Glutamatergic neuron (in vitro differentiated cells): ENCODE data around the gene ZNF444. TPM values are rescaled to one million over a fixed set of nuclear protein-coding genes. Genes with fewer than 3 reads are reported as not detected.
A peak's percentile ranks its signal among the peaks of the same experiment; 100 is the strongest.

Source experiments
- DNase-seq: peaks from one replicate; pipeline ENCODE4 v3.0.0; 2022
- H3K27ac Mint-ChIP-seq: one replicate; pipeline ENCODE4 v1.8.0; 2020; ENCODE audit warnings: mild to moderate bottlenecking, mixed read lengths, inconsistent platforms; ENCODE audit not compliant: unreplicated experiment
- H3K27me3 Mint-ChIP-seq: one replicate; pipeline ENCODE4 v1.8.0; 2020; ENCODE audit warnings: mild to moderate bottlenecking, moderate library complexity, mixed read lengths, inconsistent platforms; ENCODE audit not compliant: unreplicated experiment
- H3K36me3 Mint-ChIP-seq: one replicate; pipeline ENCODE4 v1.8.0; 2020; ENCODE audit warnings: mild to moderate bottlenecking, mixed read lengths, inconsistent platforms; ENCODE audit not compliant: unreplicated experiment
- H3K4me1 Mint-ChIP-seq: one replicate; pipeline ENCODE4 v1.8.0; 2020; ENCODE audit warnings: mild to moderate bottlenecking, low read depth, mixed read lengths, inconsistent platforms; ENCODE audit not compliant: unreplicated experiment
- H3K4me3 Mint-ChIP-seq: one replicate; pipeline ENCODE4 v1.8.0; 2020; ENCODE audit warnings: mild to moderate bottlenecking, mixed read lengths, inconsistent platforms; ENCODE audit not compliant: unreplicated experiment
- H3K9me3 Mint-ChIP-seq: one replicate; pipeline ENCODE4 v1.8.0; 2020; ENCODE audit warnings: mild to moderate bottlenecking, moderate library complexity, mixed read lengths, inconsistent platforms; ENCODE audit not compliant: unreplicated experiment
- CTCF ChIP-seq: fragments of 200-600 bp; sonication (generic); IDR thresholded peaks from one replicate; pipeline ENCODE4 v1.5.0; 2021; ENCODE audit not compliant: partially characterized antibody, unreplicated experiment
- total RNA-seq: library from RNA; stranded (reverse); fragmentation: NEBNext Ultra II Directional; extraction: Animal tissue kit (Norgen Biotek cat#: 25700); gene quantifications from one replicate; pipeline ENCODE4 v1.2.1, GENCODE V29; 2021; ENCODE audit not compliant: unreplicated experiment

Gene ZNF444
- total RNA-seq, 1 donor from 2014 or later, result 56.9 TPM

GRCh38 chr19:56115490-56115889 is 25.6 kb upstream of the ZNF444 start:
- Mint-ChIP-seq H3K27ac (peak overlapping the region; percentile 98), H3K4me3 (peak overlapping the region; percentile 46), H3K9me3 (peaks cover 13% of the 10 kb centered on the region), H3K36me3 (no peaks in the 10 kb centered on the region), H3K4me1 (peaks cover 56% of the 10 kb centered on the region), H3K27me3 (peaks cover 17% of the 10 kb centered on the region)
- no peak for DNase-seq
- TF ChIP-seq CTCF, result no peak

DNA sequence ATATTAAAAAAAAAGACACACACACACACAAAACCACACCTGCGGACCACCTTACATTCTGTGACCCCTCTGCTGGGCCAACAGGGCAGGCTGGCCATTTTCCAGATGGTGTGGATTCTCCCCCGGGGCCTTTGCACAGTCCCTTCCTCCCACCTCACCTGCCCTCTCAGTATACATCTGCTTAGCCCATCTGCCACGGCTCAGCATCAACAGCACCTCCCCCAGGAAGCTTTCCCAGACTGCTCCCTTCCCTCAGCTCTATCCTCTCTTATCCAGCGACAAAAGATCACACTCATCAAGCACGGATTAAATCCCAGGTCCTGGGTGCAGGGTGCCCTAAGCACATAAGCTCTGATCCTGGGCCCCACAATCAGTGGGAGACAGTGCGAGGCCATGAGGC is 24.5 kb upstream of the ZNF444 start:
- Mint-ChIP-seq H3K36me3 (no peaks in the 10 kb centered on the region), H3K4me1 (peaks cover 56% of the 10 kb centered on the region), H3K4me3 (peak overlapping the region; percentile 83), H3K9me3 (peaks cover 14% of the 10 kb centered on the region), H3K27me3 (peaks cover 18% of the 10 kb centered on the region), H3K27ac (peak overlapping the region; percentile 96)
- peak; percentile 75 for DNase-seq
- no peak for TF ChIP-seq CTCF

GRCh38 chr19:56117376-56117884 is 23.7 kb upstream of the ZNF444 start:
- peak; percentile 52 for DNase-seq
- Mint-ChIP-seq H3K27ac (peak overlapping the region; percentile 93), H3K27me3 (peaks cover 24% of the 10 kb centered on the region), H3K4me1 (peaks cover 56% of the 10 kb centered on the region), H3K36me3 (no peaks in the 10 kb centered on the region), H3K9me3 (peaks cover 18% of the 10 kb centered on the region), H3K4me3 (peak overlapping the region; percentile 81)
- TF ChIP-seq CTCF, result no peak

DNA sequence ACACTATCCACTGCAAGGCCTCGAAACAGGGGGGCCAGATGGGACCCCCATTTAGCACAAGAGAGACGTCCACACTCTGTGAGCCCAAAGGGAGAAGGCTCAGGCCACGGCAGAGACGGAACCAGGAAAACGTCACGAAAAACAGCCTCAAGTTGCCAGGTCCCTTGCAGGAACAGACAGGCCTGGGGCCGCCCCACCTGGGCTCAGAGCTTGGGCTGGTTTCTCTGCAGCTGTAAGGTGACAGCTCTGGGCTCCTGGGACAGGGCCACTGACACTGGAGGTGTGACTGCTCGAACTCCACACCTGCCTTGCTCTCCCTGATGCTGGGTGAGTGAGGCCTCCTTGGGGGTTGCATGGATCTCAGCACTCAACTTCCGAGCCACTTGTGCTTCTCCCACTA is 23.2 kb upstream of the ZNF444 start:
- H3K27me3 Mint-ChIP-seq, result peaks cover 24% of the 10 kb centered on the region
- DNase-seq, result no peak
- H3K27ac Mint-ChIP-seq, result peak overlapping the region; percentile 93
- H3K4me3 Mint-ChIP-seq, result peak overlapping the region; percentile 81
- H3K36me3 Mint-ChIP-seq, result no peaks in the 10 kb centered on the region
- peaks cover 53% of the 10 kb centered on the region for H3K4me1 Mint-ChIP-seq
- TF ChIP-seq CTCF, result no peak
- H3K9me3 Mint-ChIP-seq, result peaks cover 18% of the 10 kb centered on the region

- no peak for TF ChIP-seq CTCF
- Mint-ChIP-seq H3K27me3 (peaks cover 21% of the 10 kb centered on the region), H3K4me3 (peak overlapping the region; percentile 89), H3K27ac (peak overlapping the region; percentile 93), H3K4me1 (peaks cover 44% of the 10 kb centered on the region), H3K9me3 (peaks cover 16% of the 10 kb centered on the region), H3K36me3 (no peaks in the 10 kb centered on the region)
- no peak for DNase-seq
Measured at GRCh38 chr19:56118666-56119581, 22.2 kb upstream of the ZNF444 start.
